ENCODE measurements around the gene CDH24. TPM values are rescaled to one million over a fixed set of nuclear protein-coding genes. Genes with fewer than 3 reads are reported as not detected.

The CDH24 gene
- total and polyA plus RNA-seq, 2 of the 13 experiments (the other 11 are each of a cell fraction or from before 2014, with no cell fraction given), result 0.69 to 0.99 TPM

DNA sequence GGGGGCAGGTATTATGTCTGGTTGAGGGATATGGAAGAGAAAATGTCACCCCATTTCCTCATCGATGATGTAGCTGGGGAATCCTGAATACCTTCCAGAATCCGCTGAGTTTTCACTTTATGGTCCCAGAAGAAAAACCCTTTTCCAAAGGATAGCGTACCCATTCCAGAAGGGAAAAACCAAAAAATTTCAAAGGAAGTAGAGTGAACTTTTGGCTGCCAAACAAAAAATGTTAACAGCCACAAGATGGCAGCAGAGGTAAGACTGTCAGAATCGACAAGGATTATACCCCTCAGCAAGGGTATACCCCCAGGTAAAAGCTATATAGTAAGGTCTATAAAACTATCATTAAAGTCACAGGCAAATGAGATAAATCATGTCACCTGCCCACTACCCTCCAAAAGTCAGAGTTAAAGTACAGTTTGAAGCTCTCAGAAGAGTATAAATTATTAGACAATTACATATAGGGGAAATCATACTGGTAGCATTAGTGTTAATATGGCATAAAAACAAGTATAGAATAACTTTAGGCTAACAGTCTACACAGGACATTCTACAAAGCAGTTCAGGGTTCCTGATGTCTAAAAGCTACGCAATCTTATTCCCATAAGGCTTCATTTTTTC, 19.6 kb upstream of the CDH24 start (continued):
- TF ChIP-seq, protein P1, sequence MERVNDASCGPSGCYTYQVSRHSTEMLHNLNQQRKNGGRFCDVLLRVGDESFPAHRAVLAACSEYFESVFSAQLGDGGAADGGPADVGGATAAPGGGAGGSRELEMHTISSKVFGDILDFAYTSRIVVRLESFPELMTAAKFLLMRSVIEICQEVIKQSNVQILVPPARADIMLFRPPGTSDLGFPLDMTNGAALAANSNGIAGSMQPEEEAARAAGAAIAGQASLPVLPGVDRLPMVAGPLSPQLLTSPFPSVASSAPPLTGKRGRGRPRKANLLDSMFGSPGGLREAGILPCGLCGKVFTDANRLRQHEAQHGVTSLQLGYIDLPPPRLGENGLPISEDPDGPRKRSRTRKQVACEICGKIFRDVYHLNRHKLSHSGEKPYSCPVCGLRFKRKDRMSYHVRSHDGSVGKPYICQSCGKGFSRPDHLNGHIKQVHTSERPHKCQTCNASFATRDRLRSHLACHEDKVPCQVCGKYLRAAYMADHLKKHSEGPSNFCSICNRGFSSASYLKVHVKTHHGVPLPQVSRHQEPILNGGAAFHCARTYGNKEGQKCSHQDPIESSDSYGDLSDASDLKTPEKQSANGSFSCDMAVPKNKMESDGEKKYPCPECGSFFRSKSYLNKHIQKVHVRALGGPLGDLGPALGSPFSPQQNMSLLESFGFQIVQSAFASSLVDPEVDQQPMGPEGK (CRISPR knock-in tag; IDR thresholded peaks at IDR 0.05), result 0 out of 2 replicates have a peak, but pooled peaks have one; percentile 37
- TF ChIP-seq ZNF562 (CRISPR knock-in tag; IDR thresholded peaks at IDR 0.05; ENCODE audit: borderline replicate concordance) (no peak), REPIN1 (CRISPR knock-in tag; IDR thresholded peaks at IDR 0.05; ENCODE audit: borderline replicate concordance, low read depth) (0 out of 2 replicates have a peak, but pooled peaks have one; percentile 47), GATAD2A (CRISPR knock-in tag; IDR thresholded peaks at IDR 0.05) (peak; percentile 26; the same call in 1 of the 2 replicates), ZFX (CRISPR knock-in tag; IDR thresholded peaks at IDR 0.05; ENCODE audit: low read depth) (0 out of 2 replicates have a peak, but pooled peaks have one; percentile 17), STAG1 (CRISPR knock-in tag; IDR thresholded peaks at IDR 0.05) (peak; percentile 56), XRCC5 (optimal IDR thresholded peaks at IDR 0.05; ENCODE audit: low read length) (peak; percentile 53), MATR3 (CRISPR knock-in tag; IDR thresholded peaks at IDR 0.05) (no peak), PHF8 (CRISPR knock-in tag; IDR thresholded peaks at IDR 0.05) (no peak), TOE1 (CRISPR knock-in tag; IDR thresholded peaks at IDR 0.05) (0 out of 2 replicates have a peak, but pooled peaks have one; percentile 65), NFE2 (CRISPR knock-in tag; IDR thresholded peaks at IDR 0.05) (no peak), SMARCC2 (IDR thresholded peaks at IDR 0.05) (no peak), PPARG (CRISPR knock-in tag; conservative IDR thresholded peaks at IDR 0.05) (peak; percentile 32; the same call in 1 of the 2 replicates), ZNF354B (CRISPR knock-in tag; IDR thresholded peaks at IDR 0.05) (peak; percentile 63; the same call in 1 of the 2 replicates), ZBTB7B (CRISPR knock-in tag; IDR thresholded peaks at IDR 0.05) (0 out of 2 replicates have a peak, but pooled peaks have one; percentile 43), MAF1 (CRISPR knock-in tag; IDR thresholded peaks at IDR 0.05; ENCODE audit: borderline replicate concordance) (no peak), KLF16 (CRISPR knock-in tag; IDR thresholded peaks at IDR 0.05) (0 out of 4 replicates have a peak, but pooled peaks of 1 of the 2 experiments have one; percentile 17), ELF4 (CRISPR knock-in tag; IDR thresholded peaks at IDR 0.05; ENCODE audit: borderline replicate concordance) (no peak), TRAFD1 (CRISPR knock-in tag; IDR thresholded peaks at IDR 0.05; ENCODE audit: borderline replicate concordance) (no peak), CTCF (CRISPR knock-in tag; IDR thresholded peaks at IDR 0.05) (peak; percentile 70), NR2C2 (CRISPR knock-in tag; IDR thresholded peaks at IDR 0.05; ENCODE audit: borderline replicate concordance) (peak; percentile 28; the same call in 1 of the 2 replicates), ZBTB38 (CRISPR knock-in tag; IDR thresholded peaks at IDR 0.05) (no peak)
- TF ChIP-seq, protein P2, sequence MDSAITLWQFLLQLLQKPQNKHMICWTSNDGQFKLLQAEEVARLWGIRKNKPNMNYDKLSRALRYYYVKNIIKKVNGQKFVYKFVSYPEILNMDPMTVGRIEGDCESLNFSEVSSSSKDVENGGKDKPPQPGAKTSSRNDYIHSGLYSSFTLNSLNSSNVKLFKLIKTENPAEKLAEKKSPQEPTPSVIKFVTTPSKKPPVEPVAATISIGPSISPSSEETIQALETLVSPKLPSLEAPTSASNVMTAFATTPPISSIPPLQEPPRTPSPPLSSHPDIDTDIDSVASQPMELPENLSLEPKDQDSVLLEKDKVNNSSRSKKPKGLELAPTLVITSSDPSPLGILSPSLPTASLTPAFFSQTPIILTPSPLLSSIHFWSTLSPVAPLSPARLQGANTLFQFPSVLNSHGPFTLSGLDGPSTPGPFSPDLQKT (CRISPR knock-in tag; IDR thresholded peaks at IDR 0.05; ENCODE audit: borderline replicate concordance), result no peak
- TF ChIP-seq, protein P3, sequence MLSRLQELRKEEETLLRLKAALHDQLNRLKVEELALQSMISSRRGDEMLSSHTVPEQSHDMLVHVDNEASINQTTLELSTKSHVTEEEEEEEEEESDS (CRISPR knock-in tag; IDR thresholded peaks at IDR 0.05; ENCODE audit: borderline replicate concordance), result 0 out of 2 replicates have a peak, but pooled peaks have one; percentile 49
